ENCODE data around the gene HSPA1L.

DNA sequence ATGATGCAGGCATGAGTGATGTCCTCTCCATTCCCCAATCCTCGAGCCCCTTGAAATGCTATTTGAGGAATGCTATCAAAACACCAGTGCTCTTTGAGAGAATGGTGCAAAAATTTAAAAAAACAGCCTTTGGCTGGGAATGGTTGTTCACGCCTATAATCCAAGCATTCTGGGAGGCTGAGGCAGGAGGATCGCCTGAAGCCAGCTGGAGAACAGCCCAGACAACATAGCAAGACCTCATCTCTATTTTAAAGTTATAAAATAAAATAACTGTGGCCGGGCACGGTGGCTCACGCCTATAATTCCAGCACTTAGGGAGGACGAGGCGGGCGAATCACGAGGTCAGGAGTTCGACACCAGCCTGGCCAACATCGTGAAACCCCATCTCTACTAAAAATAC is 15.3 kb downstream of the HSPA1L start:
- TF ChIP-seq, protein P1, sequence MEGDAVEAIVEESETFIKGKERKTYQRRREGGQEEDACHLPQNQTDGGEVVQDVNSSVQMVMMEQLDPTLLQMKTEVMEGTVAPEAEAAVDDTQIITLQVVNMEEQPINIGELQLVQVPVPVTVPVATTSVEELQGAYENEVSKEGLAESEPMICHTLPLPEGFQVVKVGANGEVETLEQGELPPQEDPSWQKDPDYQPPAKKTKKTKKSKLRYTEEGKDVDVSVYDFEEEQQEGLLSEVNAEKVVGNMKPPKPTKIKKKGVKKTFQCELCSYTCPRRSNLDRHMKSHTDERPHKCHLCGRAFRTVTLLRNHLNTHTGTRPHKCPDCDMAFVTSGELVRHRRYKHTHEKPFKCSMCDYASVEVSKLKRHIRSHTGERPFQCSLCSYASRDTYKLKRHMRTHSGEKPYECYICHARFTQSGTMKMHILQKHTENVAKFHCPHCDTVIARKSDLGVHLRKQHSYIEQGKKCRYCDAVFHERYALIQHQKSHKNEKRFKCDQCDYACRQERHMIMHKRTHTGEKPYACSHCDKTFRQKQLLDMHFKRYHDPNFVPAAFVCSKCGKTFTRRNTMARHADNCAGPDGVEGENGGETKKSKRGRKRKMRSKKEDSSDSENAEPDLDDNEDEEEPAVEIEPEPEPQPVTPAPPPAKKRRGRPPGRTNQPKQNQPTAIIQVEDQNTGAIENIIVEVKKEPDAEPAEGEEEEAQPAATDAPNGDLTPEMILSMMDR (IDR thresholded peaks at IDR 0.05; ENCODE audit: insufficient read depth, low read depth, low read length) = no peak
- no peak for TF ChIP-seq EZH2 (IDR thresholded peaks at IDR 0.05; ENCODE audit: insufficient read depth, low read length)

All from astrocyte (in vitro differentiated cells and primary cell).